Erythroblast (primary cell): ENCODE measurements around the gene PARP3.

Experiments
- DNase-seq, 2 experiments: peaks; one replicate each; lab custom pipeline; 2025; lab: John Stamatoyannopoulos, UW
- GATA1 ChIP-seq: IDR thresholded peaks from 2 replicates; pipeline ENCODE4 v1.6.1; 2011; ENCODE audit warnings: low read depth, mild to moderate bottlenecking, control low read depth, low read length, moderate library complexity
- POLR2A ChIP-seq: IDR thresholded peaks from 2 replicates; pipeline ENCODE4 v1.6.1; 2011; ENCODE audit warnings: mild to moderate bottlenecking, low read length

Gene PARP3

GRCh38 chr3:51970606-51971300 is 28.6 kb downstream of the PARP3 start:
- TF ChIP-seq GATA1 (no peak), POLR2A (no peak)
- DNase-seq: no peak

- no peak for TF ChIP-seq POLR2A
- TF ChIP-seq GATA1: no peak
- no peak for DNase-seq
These were observed 29.2 kb downstream of the PARP3 start for GRCh38 chr3:51971350-51971749.

DNA sequence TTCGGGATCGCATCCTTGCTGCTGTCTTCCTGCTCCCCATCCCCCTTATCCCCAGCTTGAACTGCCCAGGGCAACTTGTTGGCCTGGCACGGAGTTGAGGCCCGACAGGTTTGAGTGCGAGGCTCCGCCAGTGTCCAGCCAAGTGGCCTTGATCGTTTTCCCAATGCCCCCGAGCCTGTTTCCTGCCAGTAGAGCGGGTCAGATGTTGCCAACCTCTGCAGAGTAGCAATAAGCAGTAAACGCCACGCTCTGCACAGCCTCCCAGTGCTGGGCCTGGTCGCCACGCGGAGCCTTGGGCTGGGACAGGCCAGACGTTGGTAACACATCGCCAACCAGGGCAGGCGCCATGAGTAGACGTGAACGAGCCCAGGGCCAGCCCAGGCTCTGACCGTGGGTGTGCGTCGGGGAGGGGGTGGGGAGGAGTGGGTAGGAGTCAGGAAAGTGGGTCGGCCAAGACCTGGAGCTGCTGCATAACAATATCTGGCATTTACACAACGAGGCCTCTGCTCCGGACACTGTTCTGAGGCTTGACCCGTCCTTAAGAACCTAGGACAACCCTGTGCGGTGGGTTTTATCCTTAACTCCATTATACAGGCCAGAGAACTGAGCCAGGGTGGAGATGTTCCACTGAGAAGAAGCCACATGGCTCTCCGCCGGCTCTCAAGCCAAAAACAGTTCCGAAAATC is 32.3 kb downstream of the PARP3 start:
- peak in 1 of 2 experiments; percentile 49 for DNase-seq
- no peak for TF ChIP-seq POLR2A
- no peak for TF ChIP-seq GATA1

- TF ChIP-seq GATA1: no peak
- TF ChIP-seq POLR2A: peak; percentile 49
- peak; percentile 81 to 88 for DNase-seq
These were observed 33.0 kb downstream of the PARP3 start, which contains the start of gene ABHD14A for GRCh38 chr3:51974963-51975851. Gene ABHD14A (plus strand): TSS chr3:51975064. CDS start chr3:51975136, 72 bp downstream.

DNA sequence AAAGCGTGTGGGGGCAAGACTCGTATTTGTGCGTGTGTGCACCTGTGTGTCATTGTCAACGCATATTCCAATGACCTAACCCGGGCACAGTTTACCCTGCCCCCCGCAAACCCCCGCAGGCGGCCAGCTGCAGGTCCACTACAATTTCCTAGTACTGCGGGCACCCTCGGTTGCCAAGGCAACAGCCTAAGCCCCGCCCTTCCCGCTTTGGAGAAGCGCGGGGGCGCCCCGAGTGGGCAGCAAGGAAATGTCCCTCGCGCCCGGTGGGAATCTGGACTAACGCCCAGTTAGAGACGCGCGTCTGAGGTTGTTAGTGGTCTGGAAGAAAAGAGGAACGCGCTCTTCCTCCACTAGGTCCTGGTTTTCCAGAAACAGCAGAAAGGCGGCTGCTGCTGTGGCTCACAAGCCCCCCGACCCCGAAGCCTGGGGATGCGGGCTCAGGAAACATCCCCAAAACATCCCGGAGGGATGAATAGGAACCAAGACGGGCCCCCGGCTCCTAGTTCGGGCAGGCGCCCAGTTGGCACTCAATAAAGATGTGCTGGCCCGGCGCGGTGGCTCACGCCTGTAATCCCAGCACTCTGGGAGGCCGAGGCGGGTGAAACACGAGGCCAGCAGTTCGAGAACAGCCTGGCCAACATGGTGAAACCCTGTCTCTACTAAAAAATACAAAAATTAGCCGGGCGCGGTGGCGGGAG is 33.8 kb downstream of the PARP3 start:
- TF ChIP-seq GATA1 (no peak), POLR2A (no peak)
- DNase-seq: peak; percentile 65 to 66

DNA sequence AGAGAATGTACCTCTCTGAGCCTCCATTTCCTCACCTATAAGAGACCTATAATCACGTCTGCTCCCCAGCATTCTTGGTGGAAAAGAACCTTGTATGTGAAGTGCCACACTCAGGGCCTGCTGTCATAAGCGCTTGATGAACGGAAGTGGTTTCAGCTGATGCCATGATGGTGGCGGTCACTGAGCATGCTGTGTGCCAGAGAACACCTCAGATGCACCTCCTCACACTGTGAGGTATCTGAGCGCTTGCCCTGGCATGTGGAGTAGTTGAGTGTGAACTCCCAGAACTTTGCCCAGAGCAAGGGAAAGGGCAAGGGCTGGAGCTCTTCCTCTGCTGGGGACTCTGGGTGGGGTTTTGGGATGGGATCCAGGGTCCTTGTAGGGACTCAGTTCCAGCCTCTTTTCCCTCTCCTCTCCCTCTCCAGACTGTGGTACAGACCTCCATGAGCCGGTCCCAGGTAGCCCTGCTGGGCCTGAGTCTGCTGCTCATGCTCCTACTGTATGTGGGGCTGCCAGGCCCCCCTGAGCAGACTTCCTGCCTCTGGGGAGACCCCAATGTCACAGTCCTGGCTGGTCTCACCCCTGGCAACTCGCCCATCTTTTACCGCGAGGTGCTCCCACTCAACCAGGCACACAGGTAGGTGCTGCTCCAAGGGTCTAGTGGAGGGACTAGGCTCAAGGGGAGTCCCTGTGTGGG is 35.4 kb downstream of the PARP3 start:
- TF ChIP-seq POLR2A (no peak), GATA1 (no peak)
- no peak for DNase-seq

- DNase-seq: no peak
- TF ChIP-seq GATA1: no peak
- no peak for TF ChIP-seq POLR2A
These were observed 36.0 kb downstream of the PARP3 start for GRCh38 chr3:51978143-51978502.

DNA sequence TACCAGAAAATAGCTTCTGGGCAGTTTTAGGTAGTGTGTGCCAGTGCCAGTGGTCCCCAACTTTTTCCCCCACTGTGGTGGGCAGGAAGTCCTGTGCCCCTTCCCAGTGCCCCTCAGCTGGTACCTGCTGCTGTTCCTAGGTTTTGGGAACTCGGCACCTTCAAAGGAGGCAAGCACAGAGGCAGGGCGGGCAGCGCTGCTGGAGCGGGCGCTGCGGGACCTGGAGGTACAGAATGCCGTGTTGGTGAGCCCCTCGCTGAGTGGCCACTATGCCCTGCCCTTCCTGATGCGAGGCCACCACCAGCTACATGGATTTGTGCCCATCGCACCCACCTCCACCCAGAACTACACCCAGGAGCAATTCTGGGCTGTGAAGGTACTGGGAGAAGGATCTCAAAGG is 38.1 kb downstream of the PARP3 start:
- DNase-seq: no peak
- TF ChIP-seq POLR2A (no peak), GATA1 (no peak)

GRCh38 chr3:51982352-51982837 is 40.2 kb downstream of the PARP3 start:
- peak; percentile 71 for DNase-seq
- TF ChIP-seq GATA1 (no peak), POLR2A (no peak)

GRCh38 chr3:51982838-51983577 is 40.8 kb downstream of the PARP3 start, which contains the start of gene ACY1:
Gene ACY1 (plus strand): TSS chr3:51983535. CDS start chr3:51984065, 530 bp downstream.
- no peak for TF ChIP-seq GATA1
- TF ChIP-seq POLR2A: peak; percentile 69
- DNase-seq: peak; percentile 89 to 90

GRCh38 chr3:51983578-51984268 is 41.6 kb downstream of the PARP3 start:
- DNase-seq: no peak
- no peak for TF ChIP-seq GATA1
- TF ChIP-seq POLR2A: no peak
